GM21360 (cell line): Measurements from ENCODE around the gene IL36B.

Experiments used
- ATAC-seq: cut with Tn5 transposase; IDR thresholded peaks from one replicate; pipeline ENCODE4 v1.9.1; 2021; ENCODE audit warnings: mild to moderate bottlenecking, moderate library complexity; ENCODE audit not compliant: unreplicated experiment

The IL36B gene

DNA sequence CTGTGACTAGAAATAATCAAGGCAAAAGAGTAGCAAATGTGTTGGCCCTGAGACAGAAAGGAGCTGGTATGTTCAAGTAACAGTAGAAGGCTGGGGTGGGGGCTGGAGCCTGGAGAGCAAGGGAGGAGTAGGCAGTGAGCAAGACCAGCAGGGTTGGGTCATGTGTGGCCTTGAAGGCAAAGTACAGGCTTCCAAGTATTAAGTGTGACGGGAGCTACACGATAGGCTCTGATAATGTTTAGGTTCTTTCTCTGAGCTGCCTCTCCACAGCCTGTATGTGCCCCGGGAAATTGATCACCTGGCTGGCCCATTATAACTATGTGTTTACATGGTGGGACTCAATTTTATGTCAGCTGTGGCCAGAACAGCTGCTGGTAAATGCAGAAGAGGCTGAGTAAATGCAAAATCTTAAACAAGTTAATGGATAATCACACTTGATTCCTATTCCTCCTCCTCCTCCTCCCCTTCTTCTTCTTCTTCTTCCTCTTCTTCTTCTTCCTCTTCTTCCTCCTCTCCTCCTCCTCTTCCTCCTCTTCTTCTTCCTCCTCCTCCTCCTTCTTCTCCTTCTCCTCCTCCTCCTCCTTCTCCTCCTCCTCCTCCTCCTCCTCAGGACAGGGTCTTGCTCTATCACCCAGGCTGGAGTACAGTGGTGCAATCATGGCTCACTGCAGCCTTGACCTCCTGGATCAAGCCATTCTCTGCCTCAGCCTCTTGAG, 24.4 kb upstream of the IL36B start:
- no peak for ATAC-seq

DNA sequence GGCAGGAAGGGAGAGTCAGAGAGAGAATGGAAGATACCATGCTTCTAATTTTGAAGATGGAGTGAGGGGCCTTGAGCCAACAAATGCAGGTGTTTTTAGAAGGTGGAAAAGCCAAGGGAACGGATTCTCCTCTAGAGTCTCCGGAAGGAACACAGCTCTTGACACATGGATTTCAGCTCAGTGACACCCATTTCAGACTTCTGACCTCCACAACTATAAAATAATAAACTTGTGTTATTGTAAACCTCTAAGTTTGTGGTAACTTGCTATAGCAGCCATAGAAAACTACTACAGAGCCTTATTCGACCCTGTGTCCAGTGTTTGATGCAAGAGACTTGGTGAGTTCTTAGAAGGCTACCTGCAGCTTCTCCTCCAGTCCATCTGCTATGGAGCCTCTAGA, 22.9 kb upstream of the IL36B start:
- no peak for ATAC-seq

DNA sequence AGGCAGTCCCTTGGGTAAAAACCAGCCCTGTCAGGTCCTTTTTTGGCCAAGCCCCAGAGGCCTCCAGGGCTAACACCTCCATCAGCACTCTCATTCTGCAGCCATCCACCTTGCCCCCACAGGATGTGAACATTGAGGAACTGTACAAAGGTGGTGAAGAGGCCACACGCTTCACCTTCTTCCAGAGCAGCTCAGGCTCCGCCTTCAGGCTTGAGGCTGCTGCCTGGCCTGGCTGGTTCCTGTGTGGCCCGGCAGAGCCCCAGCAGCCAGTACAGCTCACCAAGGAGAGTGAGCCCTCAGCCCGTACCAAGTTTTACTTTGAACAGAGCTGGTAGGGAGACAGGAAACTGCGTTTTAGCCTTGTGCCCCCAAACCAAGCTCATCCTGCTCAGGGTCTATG, 22.4 kb upstream of the IL36B start:
- no peak for ATAC-seq

DNA sequence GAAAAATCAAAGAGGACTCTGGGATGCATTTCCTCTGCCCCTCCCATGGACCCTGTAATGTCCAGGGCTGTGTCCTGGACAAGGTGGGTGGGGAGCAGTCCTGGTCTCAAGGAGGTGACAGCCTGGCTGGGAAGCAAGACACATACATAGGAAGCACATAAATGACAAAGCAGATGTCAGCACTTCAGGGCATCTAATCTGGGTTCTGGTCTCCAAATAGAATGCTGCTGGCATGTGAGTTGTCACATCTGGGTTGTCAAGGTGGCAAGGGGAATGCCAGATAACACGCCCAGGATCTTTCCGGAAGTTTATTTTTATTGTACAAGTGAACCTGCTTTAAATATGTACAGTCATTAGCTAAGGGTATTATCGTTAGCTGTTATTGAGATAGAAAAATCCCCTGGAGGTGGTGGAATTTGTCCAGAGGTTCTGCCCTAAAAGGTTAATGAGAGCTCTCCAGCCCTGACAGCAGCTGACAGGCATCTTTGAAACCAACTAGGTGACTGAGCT, 20.7 kb upstream of the IL36B start:
- ATAC-seq = no peak

DNA sequence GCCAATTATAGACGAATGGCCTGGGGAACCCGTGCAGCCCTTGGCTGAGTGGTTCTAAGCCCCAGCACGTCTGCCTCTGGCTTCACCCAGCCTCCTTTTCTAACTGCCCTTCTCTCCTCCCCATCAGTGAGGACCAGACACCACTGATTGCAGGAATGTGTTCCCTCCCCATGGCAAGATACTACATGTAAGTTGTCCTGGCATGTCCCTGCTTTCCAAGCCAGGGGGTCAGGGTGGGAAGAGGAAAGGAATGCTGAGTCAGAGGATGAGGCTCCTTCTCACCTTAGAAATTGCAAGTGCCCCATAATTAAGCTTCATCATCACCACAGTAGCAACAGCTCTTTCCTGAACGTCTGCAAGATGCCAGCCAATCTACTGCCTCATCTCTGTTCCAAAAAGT, 19.9 kb upstream of the IL36B start:
- no peak for ATAC-seq

DNA sequence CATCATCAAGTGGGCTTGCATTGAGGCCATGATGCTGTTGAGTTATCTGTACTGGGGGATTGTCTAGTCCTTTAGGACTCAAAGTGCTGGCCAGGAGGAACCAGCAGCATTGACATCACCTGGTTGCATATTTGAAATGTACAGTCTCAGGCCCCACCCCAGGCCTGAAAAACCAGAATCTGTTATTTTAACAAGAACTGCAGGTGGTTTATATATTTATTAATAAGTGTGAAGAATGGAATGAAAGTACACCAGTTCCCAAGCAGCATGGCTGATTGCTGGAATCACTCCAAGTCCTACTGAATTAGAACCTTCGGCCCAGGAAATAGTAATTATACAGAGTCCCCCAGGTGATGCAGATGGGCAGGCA, 17.9 kb upstream of the IL36B start:
- no peak for ATAC-seq

DNA sequence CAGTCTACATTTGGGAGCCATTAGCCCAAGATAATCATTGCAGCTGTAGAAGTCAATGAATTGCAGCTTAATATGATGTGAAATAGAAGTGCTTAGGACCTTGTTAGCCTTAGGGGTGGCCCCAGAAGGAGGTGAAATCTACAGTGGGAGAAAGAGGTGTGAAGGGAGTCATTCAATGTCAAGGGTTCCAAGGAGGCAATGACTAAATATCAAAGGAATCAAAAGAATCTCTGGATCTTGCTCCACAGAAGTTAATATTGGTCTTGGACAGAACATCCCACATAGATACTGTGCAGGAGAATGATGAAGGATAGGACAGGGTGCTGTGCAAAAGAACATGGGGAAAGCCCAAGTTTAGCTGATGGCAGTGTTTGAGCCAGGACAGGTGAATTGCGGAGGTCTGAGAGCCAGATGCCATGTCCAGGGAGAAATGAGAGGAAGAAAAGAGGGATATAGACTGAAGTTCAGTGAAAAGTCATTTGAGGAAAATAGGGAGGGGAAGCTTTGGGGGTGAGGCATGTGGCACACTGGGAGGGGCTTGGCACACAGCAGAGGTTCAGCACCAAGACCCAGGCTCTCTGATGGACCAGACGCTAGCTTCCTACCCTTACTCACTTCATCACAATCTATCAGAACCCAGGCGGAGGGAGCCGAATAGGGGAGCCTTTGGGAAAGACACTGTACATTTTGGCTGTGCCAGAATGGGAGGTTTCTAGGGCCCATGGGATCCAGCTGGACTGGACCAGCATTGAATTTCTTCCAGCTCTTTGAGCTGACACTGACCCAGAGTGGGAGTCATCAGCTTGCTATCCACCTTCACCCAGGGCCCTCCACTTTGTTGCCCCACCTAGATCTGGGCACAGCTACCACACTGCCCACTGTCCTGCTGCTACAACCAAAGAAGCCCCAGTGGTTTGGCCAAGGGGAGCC, 17.3 kb upstream of the IL36B start:
- no peak for ATAC-seq

DNA sequence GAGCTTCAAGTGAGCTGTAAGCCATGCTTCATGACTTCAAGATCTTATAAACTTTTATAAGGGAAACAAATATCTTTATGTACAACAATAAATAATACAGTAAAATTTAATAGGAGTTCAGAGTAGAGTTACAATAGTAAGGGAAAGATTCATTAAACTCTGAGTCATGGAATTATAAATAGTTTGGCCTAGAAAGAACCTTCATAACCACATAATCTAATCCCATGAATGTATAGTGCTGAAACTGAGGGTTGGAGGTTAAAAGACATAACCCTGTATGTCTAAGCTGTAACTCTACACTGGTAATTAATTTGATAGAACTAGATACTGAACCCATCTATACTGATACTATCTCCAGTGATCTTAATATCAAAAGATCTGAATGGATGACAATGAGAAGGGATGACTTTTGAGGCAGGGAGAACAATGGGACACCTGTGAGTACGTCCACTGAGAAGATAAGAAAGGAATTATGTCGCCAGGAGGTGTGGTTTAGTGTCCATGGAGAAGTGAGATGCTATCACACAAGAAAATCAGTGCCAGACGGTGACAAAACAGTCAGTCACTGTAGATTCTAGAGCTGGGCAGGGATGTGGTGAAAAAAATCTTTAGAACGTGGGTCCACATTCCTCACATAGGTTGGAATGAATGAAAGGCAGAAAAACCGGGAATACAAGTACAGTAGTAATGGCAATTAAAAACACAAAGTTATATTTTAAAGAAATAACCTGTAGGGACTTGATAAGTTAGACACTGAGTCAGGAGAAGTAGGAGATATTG, 16.2 kb upstream of the IL36B start:
- no peak for ATAC-seq

DNA sequence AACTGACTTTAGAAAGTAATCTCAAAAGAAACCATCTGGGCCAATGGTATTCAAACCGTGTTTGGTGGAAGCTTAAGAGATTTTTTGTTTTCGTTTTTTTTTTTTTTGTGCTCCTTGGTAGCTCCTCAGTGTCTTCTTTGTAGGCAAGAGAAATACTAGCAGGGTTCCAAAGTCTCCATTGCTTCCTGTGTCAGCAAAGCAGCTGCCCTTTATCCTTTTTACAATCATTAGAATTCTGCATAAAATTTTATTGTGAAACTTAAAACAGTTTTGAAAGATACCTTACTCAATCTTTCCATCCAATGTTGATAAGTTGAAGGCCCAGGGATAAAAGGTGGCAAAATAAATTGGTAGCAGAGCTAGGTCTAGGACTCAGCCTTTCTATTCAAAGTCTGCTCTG, 15.6 kb upstream of the IL36B start:
- no peak for ATAC-seq

DNA sequence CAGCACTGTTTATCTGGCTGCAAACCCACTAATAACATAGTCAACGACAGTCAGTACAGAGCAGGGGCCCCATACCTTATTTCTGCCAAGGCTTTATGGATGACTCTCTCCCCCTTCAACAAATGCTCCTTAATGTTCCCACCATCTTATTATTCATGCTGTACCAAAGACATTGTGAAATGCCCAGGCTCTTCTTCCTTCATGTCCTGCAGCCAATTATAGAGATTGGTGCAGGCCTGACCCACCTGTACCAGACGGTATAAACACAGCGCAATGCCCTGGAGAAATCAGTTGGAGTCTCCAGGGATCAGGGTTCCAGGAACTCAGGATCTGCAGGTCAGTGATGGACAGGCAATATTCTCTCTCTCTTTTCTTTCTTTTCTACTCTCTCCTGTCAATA, 15.0 kb upstream of the IL36B start, which contains the start of gene IL1F10:
Gene IL1F10 (plus strand): TSS at position 290 of the 400 bp plus-strand sequence. CDS start 4,769 bp downstream, outside the sequence.
- ATAC-seq = no peak

DNA sequence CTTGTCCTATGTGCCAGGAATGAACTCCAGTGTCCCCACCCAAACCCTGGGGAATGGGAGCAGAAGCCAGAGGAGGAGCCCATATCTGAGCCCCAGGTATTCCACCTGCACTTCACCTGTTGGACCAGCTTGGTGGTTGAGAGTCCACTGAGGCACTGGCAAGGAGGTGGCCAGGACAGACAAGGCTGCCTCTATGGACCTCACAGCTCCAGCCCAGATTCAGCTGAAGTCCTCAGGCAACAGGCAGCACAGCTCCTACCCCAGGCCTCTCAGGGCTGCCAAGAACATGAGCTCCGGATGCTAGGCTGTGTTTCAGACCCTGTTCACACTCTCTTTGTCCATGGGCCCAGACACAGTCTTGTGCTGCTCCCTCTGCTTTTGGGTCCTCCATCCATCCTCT, 12.2 kb upstream of the IL36B start:
- ATAC-seq = no peak

DNA sequence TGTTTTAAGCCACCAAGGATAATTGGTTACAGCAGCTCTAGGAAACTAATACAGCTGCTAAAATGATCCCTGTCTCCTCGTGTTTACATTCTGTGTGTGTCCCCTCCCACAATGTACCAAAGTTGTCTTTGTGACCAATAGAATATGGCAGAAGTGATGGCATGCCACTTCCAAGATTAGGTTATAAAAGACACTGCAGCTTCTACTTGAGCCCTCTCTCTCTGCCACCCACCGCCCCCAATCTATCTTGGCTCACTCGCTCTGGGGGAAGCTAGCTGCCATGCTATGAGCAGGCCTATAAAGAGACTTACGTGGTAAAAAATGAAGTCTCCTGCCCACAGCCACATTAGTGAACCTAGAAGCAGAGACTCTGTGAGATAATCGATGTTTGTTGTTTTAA, 11.6 kb upstream of the IL36B start:
- no peak for ATAC-seq

DNA sequence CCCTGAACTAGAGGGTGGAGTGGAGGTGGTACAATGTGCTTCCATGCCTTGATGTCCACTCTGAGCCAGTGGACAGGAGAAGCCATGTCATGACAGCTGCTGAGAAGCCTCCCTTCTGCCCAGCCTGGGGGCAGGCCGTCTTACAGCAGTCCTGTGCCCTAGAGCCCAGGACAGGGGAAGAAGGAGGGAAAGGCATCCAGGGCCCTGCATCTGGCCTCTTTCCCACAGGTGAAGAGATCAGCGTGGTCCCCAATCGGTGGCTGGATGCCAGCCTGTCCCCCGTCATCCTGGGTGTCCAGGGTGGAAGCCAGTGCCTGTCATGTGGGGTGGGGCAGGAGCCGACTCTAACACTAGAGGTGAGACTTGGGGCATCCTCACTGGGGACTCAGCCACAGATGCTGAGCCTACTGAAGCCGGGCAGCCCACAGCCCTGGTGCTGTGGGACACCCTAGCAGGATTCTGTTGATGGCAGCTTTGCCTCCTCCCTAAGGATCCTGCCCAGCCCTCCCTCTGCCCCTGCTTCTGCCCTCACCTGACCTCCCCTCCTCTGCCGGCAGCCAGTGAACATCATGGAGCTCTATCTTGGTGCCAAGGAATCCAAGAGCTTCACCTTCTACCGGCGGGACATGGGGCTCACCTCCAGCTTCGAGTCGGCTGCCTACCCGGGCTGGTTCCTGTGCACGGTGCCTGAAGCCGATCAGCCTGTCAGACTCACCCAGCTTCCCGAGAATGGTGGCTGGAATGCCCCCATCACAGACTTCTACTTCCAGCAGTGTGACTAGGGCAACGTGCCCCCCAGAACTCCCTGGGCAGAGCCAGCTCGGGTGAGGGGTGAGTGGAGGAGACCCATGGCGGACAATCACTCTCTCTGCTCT, 9.5 kb upstream of the IL36B start:
- no peak for ATAC-seq

DNA sequence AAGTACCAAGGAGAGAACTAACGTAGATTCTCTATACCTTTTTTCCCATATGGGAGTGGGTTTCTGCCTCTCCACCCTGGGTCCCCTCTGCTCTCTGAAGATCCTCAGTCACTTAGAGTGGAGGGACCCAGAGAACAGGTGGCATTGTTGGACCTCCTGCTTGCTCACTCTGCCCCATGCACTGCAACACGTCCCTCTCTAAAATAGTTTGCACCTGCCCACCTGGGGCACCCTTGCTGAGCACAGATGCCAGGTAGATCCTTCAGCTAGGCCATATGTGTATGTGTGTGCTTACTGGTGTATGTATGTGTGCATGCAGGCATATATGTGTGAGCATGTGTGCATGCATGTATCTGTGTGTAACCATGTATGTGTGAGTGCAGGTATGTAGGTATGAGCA, 8.6 kb upstream of the IL36B start:
- ATAC-seq = no peak

DNA sequence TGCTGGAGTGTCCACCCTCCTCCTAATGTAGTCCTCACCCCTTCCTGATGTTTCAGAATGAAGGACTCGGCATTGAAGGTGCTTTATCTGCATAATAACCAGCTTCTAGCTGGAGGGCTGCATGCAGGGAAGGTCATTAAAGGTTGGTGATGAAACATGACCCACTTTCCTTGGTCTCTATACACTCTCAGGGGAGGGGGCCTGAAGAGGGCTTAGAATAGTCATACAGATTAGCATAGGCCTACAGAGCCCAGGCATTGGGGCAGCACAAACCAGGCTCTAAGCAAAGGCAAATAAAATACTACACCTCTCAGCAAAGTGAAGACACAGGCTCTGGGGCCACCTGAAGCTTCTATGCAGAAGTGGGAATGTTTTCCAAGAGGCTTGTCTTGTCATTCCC, 8.1 kb upstream of the IL36B start:
- ATAC-seq = no peak

DNA sequence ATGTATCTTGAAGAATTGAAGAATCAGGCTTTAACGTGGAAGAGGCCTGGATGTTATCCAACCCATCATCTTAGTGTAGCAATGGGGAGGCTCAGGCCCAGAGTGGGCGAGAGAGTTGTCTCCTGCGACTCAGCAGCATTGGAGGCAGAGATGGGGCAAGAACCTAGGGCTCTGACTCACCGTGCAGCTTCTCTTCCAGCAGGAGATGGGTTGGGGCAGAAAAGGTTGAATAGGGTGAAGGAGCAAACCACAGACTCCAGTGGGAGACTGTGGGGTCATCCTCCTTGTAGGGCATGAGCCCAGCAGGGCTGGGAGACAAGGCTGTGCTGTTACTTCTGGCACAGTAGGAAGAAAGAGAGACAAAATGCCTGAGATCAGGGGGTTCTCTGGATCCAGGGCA, 7.7 kb upstream of the IL36B start:
- ATAC-seq = no peak

DNA sequence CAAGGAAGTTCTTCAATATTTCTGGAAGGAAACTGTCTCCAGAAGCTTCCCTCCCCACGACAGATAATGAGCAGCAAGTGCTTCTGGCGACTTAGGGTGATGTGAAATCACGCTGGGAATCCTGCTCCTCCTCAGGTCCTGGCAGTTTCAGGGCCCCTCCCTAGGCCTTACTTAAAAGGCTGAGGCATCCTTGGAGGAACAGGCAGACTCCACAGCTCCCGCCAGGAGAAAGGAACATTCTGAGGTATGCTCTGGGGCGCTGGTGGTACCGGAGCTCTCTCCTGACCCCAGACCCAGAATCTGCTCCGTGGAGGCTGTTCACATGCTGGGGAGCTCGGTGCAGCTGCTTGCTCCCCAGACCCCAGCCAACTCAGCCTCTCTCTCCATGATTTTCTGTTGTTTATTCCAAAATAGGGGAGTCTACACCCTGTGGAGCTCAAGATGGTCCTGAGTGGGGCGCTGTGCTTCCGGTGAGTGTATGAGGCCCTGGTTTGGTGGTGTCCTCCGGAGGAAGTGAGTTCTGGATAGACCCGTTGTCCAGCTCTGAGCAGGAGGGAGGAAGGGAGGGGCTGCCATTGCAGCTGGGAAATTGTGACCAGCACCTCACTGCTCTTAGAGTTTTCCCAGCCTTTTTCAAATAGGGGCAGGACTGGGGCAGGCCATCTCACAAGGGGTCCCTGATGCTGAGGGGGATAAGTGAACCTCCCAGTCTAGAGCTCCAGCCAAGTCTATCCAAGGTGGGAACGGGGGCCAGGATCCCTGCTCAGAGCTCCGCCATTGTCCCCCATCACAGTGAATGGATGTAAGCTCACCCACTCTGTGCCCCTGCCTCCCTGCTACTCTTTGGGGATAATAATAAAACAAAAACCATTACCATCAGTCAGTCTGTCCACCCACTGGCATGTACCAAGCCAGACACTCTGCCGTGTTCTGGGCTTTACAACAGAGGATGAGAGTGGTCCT, 6.6 kb upstream of the IL36B start, which contains the start of gene IL36RN:
Gene IL36RN (plus strand): TSS at position 201 of the 963 bp plus-strand sequence. CDS start 241 bp downstream, at position 442.
- no peak for ATAC-seq

DNA sequence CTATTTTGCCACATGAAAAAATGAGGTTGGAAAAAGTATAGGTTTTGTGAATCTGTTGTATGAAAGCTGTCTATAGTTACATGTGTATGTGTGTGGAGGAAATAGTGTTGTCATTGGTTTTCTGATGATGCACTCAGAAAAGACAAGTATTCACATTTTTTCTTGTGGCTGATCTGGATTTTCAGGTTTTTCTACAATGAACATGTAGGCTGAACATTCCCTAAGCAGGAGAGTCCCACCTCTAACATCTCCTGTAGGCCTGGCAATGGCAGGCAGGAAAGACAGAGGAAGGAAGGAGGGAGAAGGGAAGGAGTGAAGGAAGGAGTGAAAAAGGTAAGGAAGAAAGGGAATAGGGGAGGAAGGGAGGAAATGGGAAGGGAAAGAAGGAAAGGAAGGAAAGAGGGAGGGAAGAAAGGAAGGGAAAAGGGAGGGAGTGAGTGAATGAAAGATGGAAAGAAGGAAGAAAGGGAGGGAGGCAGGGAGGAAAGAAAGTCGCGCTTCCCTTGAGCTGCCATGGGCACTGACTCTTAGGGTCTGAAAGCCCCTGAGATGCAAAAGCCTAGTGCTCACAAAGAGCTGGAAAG, 5.8 kb upstream of the IL36B start:
- ATAC-seq = no peak

DNA sequence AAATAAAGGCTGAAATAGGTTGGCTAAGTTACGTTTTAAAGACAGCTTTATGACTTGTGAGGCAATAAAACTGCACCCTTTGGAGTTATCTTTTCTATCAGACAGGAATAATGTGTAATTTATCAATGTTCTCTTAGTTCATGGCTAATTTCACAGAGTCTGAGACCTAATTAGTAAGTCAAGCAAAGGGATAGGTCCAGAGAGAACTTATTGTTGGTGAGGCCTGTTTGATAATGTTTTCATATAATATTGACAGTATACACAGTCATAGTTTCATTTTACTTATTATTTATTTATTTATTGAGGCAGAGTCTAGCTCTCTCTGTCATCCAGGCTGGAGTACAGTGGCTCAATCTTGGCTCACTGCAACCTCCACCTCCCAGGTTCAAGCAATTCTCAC, 4.5 kb upstream of the IL36B start:
- ATAC-seq = no peak
